K562 (cell line): Measurements from ENCODE around the gene ZNF428. TPM values are rescaled to one million over a fixed set of nuclear protein-coding genes. Genes with fewer than 3 reads are reported as not detected.

Source experiments
- EGR1 ChIP-seq: fragments of 450-650 bp; conservative IDR thresholded peaks from 2 replicates; pipeline ENCODE4 v1.6.1; 2017; ENCODE audit warnings: mild to moderate bottlenecking
- HDAC2 ChIP-seq: fragments of 450-650 bp; IDR thresholded peaks from 2 replicates; pipeline ENCODE4 v1.6.1; 2016; ENCODE audit warnings: mild to moderate bottlenecking
- JUND ChIP-seq, 2 experiments: IDR thresholded peaks; 2 replicates in 1 of 2; 3 replicates in 1 of 2; pipeline ENCODE4 v1.6.1; 2011; ENCODE audit warnings: borderline replicate concordance in 2 of 2, low read depth in 2 of 2, low read length in 2 of 2, improper control_type of control experiment in 1 of 2, missing biosample characterization in 1 of 2, missing genetic modification characterization in 1 of 2, missing genetic modification reagents in 1 of 2
- KLF1 ChIP-seq: fragments of 450-650 bp; IDR thresholded peaks from 2 replicates; pipeline ENCODE4 v1.6.1; 2016; ENCODE audit warnings: missing genetic modification characterization, missing compliant biosample characterization
- NCOR1 ChIP-seq: fragments of 450-650 bp; IDR thresholded peaks from 2 replicates; pipeline ENCODE4 v1.6.1; 2016; ENCODE audit warnings: mild to moderate bottlenecking, moderate library complexity
- NR1H2 ChIP-seq: sonication (generic); formaldehyde crosslinking; IDR thresholded peaks from 2 replicates; pipeline ENCODE4 v1.4.0; 2020; ENCODE audit warnings: mild to moderate bottlenecking, missing genetic modification reagents
- PCBP1 ChIP-seq: fragments of 200-400 bp; formaldehyde crosslinking; IDR thresholded peaks from 2 replicates; pipeline ENCODE4 v1.6.1; 2018; ENCODE audit warnings: mild to moderate bottlenecking, low read depth, low read length; ENCODE audit not compliant: poor library complexity, severe bottlenecking
- RBM22 ChIP-seq: fragments of 200-400 bp; formaldehyde crosslinking; IDR thresholded peaks from 2 replicates; pipeline ENCODE4 v1.6.1; 2018; ENCODE audit warnings: low read length, low read depth; ENCODE audit not compliant: poor library complexity, severe bottlenecking
- TSC22D4 ChIP-seq: fragments of 450-650 bp; IDR thresholded peaks from 2 replicates; pipeline ENCODE4 v1.6.1; 2016; ENCODE audit warnings: missing genetic modification characterization, missing biosample characterization, control low read depth
- ZNF239 ChIP-seq: fragments of 250-450 bp; sonication (Bioruptor Pico); IDR thresholded peaks from 2 replicates; pipeline ENCODE4 v1.4.0; 2020; ENCODE audit warnings: mild to moderate bottlenecking
- ZNF354B ChIP-seq: fragments of 250-450 bp; sonication (Bioruptor Pico); IDR thresholded peaks from 2 replicates; pipeline ENCODE4 v1.4.0; 2020
- polyA plus RNA-seq, 8 experiments: library from polyadenylated mRNA; depleted of rRNA in 4 of 8; stranded (reverse) in 5 of 8; unstranded in 3 of 8; fragments of >200 nt; fragmentation: Nextera tagmentation in 2 of 8; fragmentation: Illumina TruSeq in 1 of 8; extraction: Ambion mirVana in 2 of 8; extraction: Trizol in 1 of 8; gene quantifications; 2 replicates each; pipeline versions ENCODE4 v1.2.1 to v1.2.3, GENCODE V29; 2011 to 2014; ENCODE audit warnings: inconsistent platforms in 1 of 8, missing spikeins in 1 of 8
- total RNA-seq, 7 experiments: library from RNA; depleted of rRNA in 6 of 7; stranded (reverse); fragments of >200 nt in 6 of 7; fragmentation: Illumina TruSeq in 2 of 7; extraction: Trizol in 2 of 7; gene quantifications; 2 replicates each; pipeline versions ENCODE4 v1.2.1 to v1.2.3, GENCODE V29; 2011 to 2021; ENCODE audit warnings: low replicate concordance in 1 of 7
- TF ChIP-seq, protein P1 (sequence below): sonication (generic); formaldehyde crosslinking; IDR thresholded peaks from 2 replicates; pipeline ENCODE4 v1.8.0; 2022; ENCODE audit warnings: mild to moderate bottlenecking, missing genetic modification reagents
- TF ChIP-seq, protein P2 (sequence below), 2 experiments: fragments of 450-650 bp in 1 of 2; sonication (generic) in 1 of 2; formaldehyde crosslinking; conservative IDR thresholded peaks; 2 replicates each; pipeline versions ENCODE4 v1.4.0 to v1.8.1; 2020 to 2022; ENCODE audit warnings: mild to moderate bottlenecking in 1 of 2, missing genetic modification reagents in 1 of 2
- TF ChIP-seq, protein P3 (sequence below): sonication (generic); formaldehyde crosslinking; IDR thresholded peaks from 2 replicates; pipeline ENCODE4 v1.8.1; 2023; ENCODE audit warnings: mild to moderate bottlenecking, missing genetic modification reagents, moderate library complexity
- TF ChIP-seq, protein P4 (sequence below): fragments of 450-650 bp; IDR thresholded peaks from 2 replicates; pipeline ENCODE4 v1.6.1; 2016; ENCODE audit warnings: antibody characterized with exemption
- TF ChIP-seq, protein P5 (sequence below): fragments of 450-650 bp; IDR thresholded peaks from 2 replicates; pipeline ENCODE4 v1.6.1; 2016; ENCODE audit warnings: missing biosample characterization, missing genetic modification characterization

The ZNF428 gene
- total and polyA plus RNA-seq, 9 of the 15 experiments (the other 6 are each of a cell fraction or from before 2014, with no cell fraction given), result 0.15 to 85.7 (median 15.9) TPM

DNA sequence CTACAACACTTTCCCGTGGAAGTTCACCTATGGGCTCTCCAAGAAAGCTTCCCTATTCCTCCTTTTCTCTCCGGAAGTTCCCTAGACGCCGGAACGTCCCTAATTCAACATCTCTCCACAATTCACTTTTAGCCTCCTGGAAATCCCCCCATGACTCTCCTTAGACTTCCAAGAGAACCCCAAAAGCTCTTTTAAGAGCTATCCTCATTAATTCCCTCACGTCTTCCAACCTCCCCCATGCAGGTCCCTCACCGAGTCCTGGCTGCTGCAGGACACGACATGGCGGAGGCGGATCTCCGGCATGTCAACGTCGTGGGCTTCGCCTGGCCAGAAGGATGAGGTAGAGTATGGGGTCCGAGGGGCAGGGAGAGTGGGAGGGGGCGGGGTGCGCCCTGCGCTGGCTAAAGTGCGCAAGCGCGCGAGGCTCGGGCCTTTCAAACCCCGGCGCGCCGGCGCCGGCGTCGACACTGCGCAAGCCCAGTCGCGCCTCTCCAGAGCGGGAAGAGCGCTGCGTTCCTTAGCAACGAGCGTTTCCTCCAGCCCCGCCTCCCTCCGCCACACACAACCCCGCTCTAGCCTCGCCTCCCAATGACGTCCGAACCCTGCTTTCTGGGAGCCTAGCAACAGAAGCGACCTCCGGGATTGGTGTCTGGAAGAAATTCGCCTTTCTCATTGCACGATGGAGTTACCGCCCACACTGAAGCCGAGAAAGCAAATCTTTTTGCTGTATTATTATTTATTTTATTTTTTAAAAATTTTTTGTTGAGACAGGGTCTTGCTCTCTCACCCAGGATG lies 44.1 kb downstream of the ZNF428 start, which contains the start of the genes PINLYP and XRCC1 (continued):
- TF ChIP-seq, protein P1, sequence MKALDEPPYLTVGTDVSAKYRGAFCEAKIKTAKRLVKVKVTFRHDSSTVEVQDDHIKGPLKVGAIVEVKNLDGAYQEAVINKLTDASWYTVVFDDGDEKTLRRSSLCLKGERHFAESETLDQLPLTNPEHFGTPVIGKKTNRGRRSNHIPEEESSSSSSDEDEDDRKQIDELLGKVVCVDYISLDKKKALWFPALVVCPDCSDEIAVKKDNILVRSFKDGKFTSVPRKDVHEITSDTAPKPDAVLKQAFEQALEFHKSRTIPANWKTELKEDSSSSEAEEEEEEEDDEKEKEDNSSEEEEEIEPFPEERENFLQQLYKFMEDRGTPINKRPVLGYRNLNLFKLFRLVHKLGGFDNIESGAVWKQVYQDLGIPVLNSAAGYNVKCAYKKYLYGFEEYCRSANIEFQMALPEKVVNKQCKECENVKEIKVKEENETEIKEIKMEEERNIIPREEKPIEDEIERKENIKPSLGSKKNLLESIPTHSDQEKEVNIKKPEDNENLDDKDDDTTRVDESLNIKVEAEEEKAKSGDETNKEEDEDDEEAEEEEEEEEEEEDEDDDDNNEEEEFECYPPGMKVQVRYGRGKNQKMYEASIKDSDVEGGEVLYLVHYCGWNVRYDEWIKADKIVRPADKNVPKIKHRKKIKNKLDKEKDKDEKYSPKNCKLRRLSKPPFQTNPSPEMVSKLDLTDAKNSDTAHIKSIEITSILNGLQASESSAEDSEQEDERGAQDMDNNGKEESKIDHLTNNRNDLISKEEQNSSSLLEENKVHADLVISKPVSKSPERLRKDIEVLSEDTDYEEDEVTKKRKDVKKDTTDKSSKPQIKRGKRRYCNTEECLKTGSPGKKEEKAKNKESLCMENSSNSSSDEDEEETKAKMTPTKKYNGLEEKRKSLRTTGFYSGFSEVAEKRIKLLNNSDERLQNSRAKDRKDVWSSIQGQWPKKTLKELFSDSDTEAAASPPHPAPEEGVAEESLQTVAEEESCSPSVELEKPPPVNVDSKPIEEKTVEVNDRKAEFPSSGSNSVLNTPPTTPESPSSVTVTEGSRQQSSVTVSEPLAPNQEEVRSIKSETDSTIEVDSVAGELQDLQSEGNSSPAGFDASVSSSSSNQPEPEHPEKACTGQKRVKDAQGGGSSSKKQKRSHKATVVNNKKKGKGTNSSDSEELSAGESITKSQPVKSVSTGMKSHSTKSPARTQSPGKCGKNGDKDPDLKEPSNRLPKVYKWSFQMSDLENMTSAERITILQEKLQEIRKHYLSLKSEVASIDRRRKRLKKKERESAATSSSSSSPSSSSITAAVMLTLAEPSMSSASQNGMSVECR (CRISPR knock-in tag), result peak; percentile 86; the same call in 1 of the 2 replicates
- TF ChIP-seq PCBP1, result no peak
- TF ChIP-seq, protein P2, sequence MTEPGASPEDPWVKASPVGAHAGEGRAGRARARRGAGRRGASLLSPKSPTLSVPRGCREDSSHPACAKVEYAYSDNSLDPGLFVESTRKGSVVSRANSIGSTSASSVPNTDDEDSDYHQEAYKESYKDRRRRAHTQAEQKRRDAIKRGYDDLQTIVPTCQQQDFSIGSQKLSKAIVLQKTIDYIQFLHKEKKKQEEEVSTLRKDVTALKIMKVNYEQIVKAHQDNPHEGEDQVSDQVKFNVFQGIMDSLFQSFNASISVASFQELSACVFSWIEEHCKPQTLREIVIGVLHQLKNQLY (CRISPR knock-in tag; conservative IDR thresholded peaks at IDR 0.05), result no peak
- TF ChIP-seq, protein P3, sequence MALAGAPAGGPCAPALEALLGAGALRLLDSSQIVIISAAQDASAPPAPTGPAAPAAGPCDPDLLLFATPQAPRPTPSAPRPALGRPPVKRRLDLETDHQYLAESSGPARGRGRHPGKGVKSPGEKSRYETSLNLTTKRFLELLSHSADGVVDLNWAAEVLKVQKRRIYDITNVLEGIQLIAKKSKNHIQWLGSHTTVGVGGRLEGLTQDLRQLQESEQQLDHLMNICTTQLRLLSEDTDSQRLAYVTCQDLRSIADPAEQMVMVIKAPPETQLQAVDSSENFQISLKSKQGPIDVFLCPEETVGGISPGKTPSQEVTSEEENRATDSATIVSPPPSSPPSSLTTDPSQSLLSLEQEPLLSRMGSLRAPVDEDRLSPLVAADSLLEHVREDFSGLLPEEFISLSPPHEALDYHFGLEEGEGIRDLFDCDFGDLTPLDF (CRISPR knock-in tag), result peak; percentile 47; the same call in 1 of the 2 replicates
- peak; percentile 29; the same call in 1 of the 2 replicates for TF ChIP-seq JUND (IDR thresholded peaks at IDR 0.05; ENCODE audit: borderline replicate concordance, low read depth, low read length)
- no peak for TF ChIP-seq JUND (tag; IDR thresholded peaks at IDR 0.05; ENCODE audit: borderline replicate concordance, low read depth, low read length)
- TF ChIP-seq, protein P4, sequence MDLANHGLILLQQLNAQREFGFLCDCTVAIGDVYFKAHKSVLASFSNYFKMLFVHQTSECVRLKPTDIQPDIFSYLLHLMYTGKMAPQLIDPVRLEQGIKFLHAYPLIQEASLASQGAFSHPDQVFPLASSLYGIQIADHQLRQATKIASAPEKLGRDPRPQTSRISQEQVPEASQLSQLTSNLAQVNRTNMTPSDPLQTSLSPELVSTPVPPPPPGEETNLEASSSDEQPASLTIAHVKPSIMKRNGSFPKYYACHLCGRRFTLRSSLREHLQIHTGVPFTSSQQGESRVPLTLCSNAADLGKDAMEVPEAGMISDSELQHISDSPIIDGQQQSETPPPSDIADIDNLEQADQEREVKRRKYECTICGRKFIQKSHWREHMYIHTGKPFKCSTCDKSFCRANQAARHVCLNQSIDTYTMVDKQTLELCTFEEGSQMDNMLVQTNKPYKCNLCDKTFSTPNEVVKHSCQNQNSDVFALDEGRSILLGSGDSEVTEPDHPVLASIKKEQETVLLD, result peak; percentile 91
- TF ChIP-seq RBM22, result no peak
- no peak for TF ChIP-seq KLF1 (tag)
- peak; percentile 51; the same call in 1 of the 2 replicates for TF ChIP-seq EGR1
- no peak for TF ChIP-seq TSC22D4 (tag)
- TF ChIP-seq NCOR1, result no peak
- no peak for TF ChIP-seq ZNF239 (CRISPR knock-in tag)
- TF ChIP-seq ZNF354B (CRISPR knock-in tag), result no peak
- TF ChIP-seq NR1H2, result no peak
- TF ChIP-seq HDAC2, result 0 out of 2 replicates have a peak, but pooled peaks have one; percentile 30
- TF ChIP-seq, protein P5, sequence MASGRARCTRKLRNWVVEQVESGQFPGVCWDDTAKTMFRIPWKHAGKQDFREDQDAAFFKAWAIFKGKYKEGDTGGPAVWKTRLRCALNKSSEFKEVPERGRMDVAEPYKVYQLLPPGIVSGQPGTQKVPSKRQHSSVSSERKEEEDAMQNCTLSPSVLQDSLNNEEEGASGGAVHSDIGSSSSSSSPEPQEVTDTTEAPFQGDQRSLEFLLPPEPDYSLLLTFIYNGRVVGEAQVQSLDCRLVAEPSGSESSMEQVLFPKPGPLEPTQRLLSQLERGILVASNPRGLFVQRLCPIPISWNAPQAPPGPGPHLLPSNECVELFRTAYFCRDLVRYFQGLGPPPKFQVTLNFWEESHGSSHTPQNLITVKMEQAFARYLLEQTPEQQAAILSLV (tag), result no peak
